ENCODE results near the gene IER2. TPM values are rescaled to one million over a fixed set of nuclear protein-coding genes. Genes with fewer than 3 reads are reported as not detected.

IER2 gene
- total RNA-seq, 1 donor from 2014 or later = 152 TPM

GRCh38 chr19:13151605-13152355 lies 1.6 kb downstream of the IER2 start:
- intact Hi-C loops (cut with DNase I) = loop anchor here (5.0 to 10.0 kb wide), 2 partner anchors 49 to 693 kb away; partner anchors contain the start of gene LYL1
- no peaks in the 10 kb centered on the region for H3K9me3 ChIP-seq
- H3K36me3 ChIP-seq = no peaks in the 10 kb centered on the region
- no peaks in the 10 kb centered on the region for H3K27me3 ChIP-seq
- peak in 1 of 2 donors; percentile 97 for DNase-seq (ENCODE audit: extremely low spot score in 2 of 2)
- H3K27ac ChIP-seq = peak overlapping the region; percentile 98
- TF ChIP-seq POLR2A (IDR thresholded peaks at IDR 0.05) = peak in 1 of 2 donors; percentile 99
- TF ChIP-seq CTCF (IDR thresholded peaks at IDR 0.05) = no peak
- peak; percentile 90 to 94 for TF ChIP-seq POLR2AphosphoS5 (IDR thresholded peaks at IDR 0.05; ENCODE audit: insufficient read depth in 1 of 2, low read depth in 1 of 2)
- peaks cover 34% of the 10 kb centered on the region for H3K4me1 ChIP-seq
- H3K4me3 ChIP-seq = peak overlapping the region; percentile 82 to 91

- intact Hi-C loops (cut with DNase I) = loop anchor here (5.0 to 10.0 kb wide), 2 partner anchors 50 to 692 kb away; partner anchors contain the start of gene LYL1
- Histone ChIP-seq H3K9me3 (no peaks in the 10 kb centered on the region), H3K27me3 (no peaks in the 10 kb centered on the region), H3K4me1 (peaks cover 34% of the 10 kb centered on the region), H3K36me3 (no peaks in the 10 kb centered on the region), H3K27ac (peak overlapping the region; percentile 98), H3K4me3 (peak overlapping the region; percentile 82 to 84)
- DNase-seq (ENCODE audit: extremely low spot score in 2 of 2) = no peak
- TF ChIP-seq POLR2AphosphoS5 (IDR thresholded peaks at IDR 0.05; ENCODE audit: insufficient read depth in 1 of 2, low read depth in 1 of 2) = no peak
- no peak for TF ChIP-seq CTCF (IDR thresholded peaks at IDR 0.05)
- no peak for TF ChIP-seq POLR2A (IDR thresholded peaks at IDR 0.05)
Measured at GRCh38 chr19:13152356-13152973, 2.3 kb downstream of the IER2 start.

- no peaks in the 10 kb centered on the region for H3K36me3 ChIP-seq
- TF ChIP-seq CTCF (IDR thresholded peaks at IDR 0.05) = peak in 2 of 3 experiments; percentile 9 to 15
- TF ChIP-seq POLR2A (IDR thresholded peaks at IDR 0.05) = peak; percentile 21 to 99
- TF ChIP-seq POLR2AphosphoS5 (IDR thresholded peaks at IDR 0.05; ENCODE audit: insufficient read depth in 1 of 2, low read depth in 1 of 2) = peak; percentile 94 to 100
- H3K27ac ChIP-seq = peak overlapping the region; percentile 98
- H3K27me3 ChIP-seq = no peaks in the 10 kb centered on the region
- no peaks in the 10 kb centered on the region for H3K9me3 ChIP-seq
- peak in 1 of 2 donors; percentile 98 for DNase-seq (ENCODE audit: extremely low spot score in 2 of 2)
- intact Hi-C loops (cut with DNase I) = loop anchor here (5.0 to 10.0 kb wide), 2 partner anchors 51 to 692 kb away; partner anchors contain the start of gene LYL1
- H3K4me1 ChIP-seq = peaks cover 34% of the 10 kb centered on the region
- peak overlapping the region; percentile 82 to 84 for H3K4me3 ChIP-seq
Measured at GRCh38 chr19:13152974-13153568, 2.9 kb downstream of the IER2 start.

- intact Hi-C loops (cut with DNase I) = loop anchor here (5.0 to 10.0 kb wide), 2 partner anchors 51 to 691 kb away; partner anchors contain the start of gene LYL1
- no peak for TF ChIP-seq POLR2AphosphoS5 (IDR thresholded peaks at IDR 0.05; ENCODE audit: insufficient read depth in 1 of 2, low read depth in 1 of 2)
- TF ChIP-seq POLR2A (IDR thresholded peaks at IDR 0.05) = no peak
- no peak for TF ChIP-seq CTCF (IDR thresholded peaks at IDR 0.05)
- H3K9me3 ChIP-seq = no peaks in the 10 kb centered on the region
- peak overlapping the region; percentile 98 for H3K27ac ChIP-seq
- no peaks in the 10 kb centered on the region for H3K27me3 ChIP-seq
- peak overlapping the region; percentile 82 to 84 for H3K4me3 ChIP-seq
- no peaks in the 10 kb centered on the region for H3K36me3 ChIP-seq
- peaks cover 30% of the 10 kb centered on the region for H3K4me1 ChIP-seq
- DNase-seq (ENCODE audit: extremely low spot score in 2 of 2) = no peak
Measured at GRCh38 chr19:13153569-13154240, 3.5 kb downstream of the IER2 start.

Measured in vagina (tissue), 2 donors.